HFFc6 (cell line): ENCODE data around the gene EPB41. TPM values are rescaled to one million over a fixed set of nuclear protein-coding genes. Genes with fewer than 3 reads are reported as not detected.
"Not testable (repeated sequence)": the region's sequence is repeated elsewhere in the genome, so short reads cannot be mapped to it uniquely, and the experiment has no call there.

ENCODE experiments used
- DNase-seq: peaks from one replicate; pipeline ENCODE4 v3.0.0-alpha.2; 2018
- H3K27ac Mint-ChIP-seq: 2 replicates; pipeline ENCODE4 v1.8.0; 2020; ENCODE audit warnings: mild to moderate bottlenecking, mixed read lengths
- H3K27me3 Mint-ChIP-seq: 2 replicates; pipeline ENCODE4 v1.8.0; 2021; ENCODE audit warnings: mild to moderate bottlenecking, moderate library complexity, mixed read lengths; ENCODE audit not compliant: insufficient read depth
- H3K36me3 Mint-ChIP-seq: 2 replicates; pipeline ENCODE4 v1.8.0; 2021; ENCODE audit warnings: low read depth, mixed read lengths
- H3K4me1 Mint-ChIP-seq: 2 replicates; pipeline ENCODE4 v1.8.0; 2020; ENCODE audit warnings: low read depth, mixed read lengths
- H3K4me3 Mint-ChIP-seq: 2 replicates; pipeline ENCODE4 v1.8.0; 2020; ENCODE audit warnings: mild to moderate bottlenecking, moderate library complexity, mixed read lengths
- H3K9me3 Mint-ChIP-seq: 2 replicates; pipeline ENCODE4 v1.8.0; 2020; ENCODE audit warnings: mild to moderate bottlenecking, mixed read lengths
- CTCF ChIP-seq: fragments of 200-600 bp; sonication (generic); IDR thresholded peaks from 2 replicates; pipeline ENCODE4 v1.5.0; 2021; ENCODE audit warnings: antibody characterized with exemption, mild to moderate bottlenecking
- total RNA-seq, 6 experiments: library from RNA; stranded (reverse); fragmentation: NEBNext Ultra II Directional; extraction: Animal tissue kit (Norgen Biotek cat#: 25700); gene quantifications; 2 replicates in 1 of 6; 3 replicates in 5 of 6; pipeline ENCODE4 v1.2.3, GENCODE V29; 2021

Gene EPB41
- total RNA-seq, 6 experiments from 2014 or later, result 2.4 to 8.8 (median 3.4) TPM

- H3K27me3 Mint-ChIP-seq, result no peaks in the 10 kb centered on the region
- H3K4me3 Mint-ChIP-seq, result no peak overlapping the region
- H3K27ac Mint-ChIP-seq, result no peak overlapping the region
- no peak for DNase-seq
- no peaks in the 10 kb centered on the region for H3K36me3 Mint-ChIP-seq
- no peaks in the 10 kb centered on the region for H3K4me1 Mint-ChIP-seq
- H3K9me3 Mint-ChIP-seq, result no peaks in the 10 kb centered on the region
- TF ChIP-seq CTCF, result no peak
These were observed 149.7 kb downstream of the EPB41 start for GRCh38 chr1:29064064-29064463.

GRCh38 chr1:29077155-29077554, 162.8 kb downstream of the EPB41 start:
- Mint-ChIP-seq H3K4me3 (no peak overlapping the region), H3K27me3 (peaks cover 4% of the 10 kb centered on the region; the same call in 1 of the 2 replicates), H3K4me1 (no peaks in the 10 kb centered on the region), H3K27ac (no peak overlapping the region), H3K36me3 (no peaks in the 10 kb centered on the region), H3K9me3 (no peaks in the 10 kb centered on the region)
- no peak for TF ChIP-seq CTCF
- DNase-seq, result no peak

- not testable (repeated sequence) for H3K4me3 Mint-ChIP-seq, H3K27ac Mint-ChIP-seq, DNase-seq, H3K36me3 Mint-ChIP-seq, H3K4me1 Mint-ChIP-seq, H3K27me3 Mint-ChIP-seq, H3K9me3 Mint-ChIP-seq
These were observed 165.7 kb downstream of the EPB41 start for GRCh38 chr1:29079916-29080629.

- Mint-ChIP-seq H3K4me1 (no peaks in the 10 kb centered on the region), H3K4me3 (no peak overlapping the region)
These were observed 166.8 kb downstream of the EPB41 start for GRCh38 chr1:29081201-29081600.

GRCh38 chr1:29082519-29082918, 168.2 kb downstream of the EPB41 start:
- Mint-ChIP-seq H3K36me3 (no peaks in the 10 kb centered on the region), H3K27me3 (peaks cover 2% of the 10 kb centered on the region; the same call in 1 of the 2 replicates), H3K4me1 (no peaks in the 10 kb centered on the region), H3K9me3 (no peaks in the 10 kb centered on the region), H3K4me3 (no peak overlapping the region), H3K27ac (no peak overlapping the region)
- TF ChIP-seq CTCF, result no peak
- no peak for DNase-seq

More at GRCh38 chr1:29081201-29081600, 166.8 kb downstream of the EPB41 start:
- no peak for TF ChIP-seq CTCF
- no peak for DNase-seq
- H3K36me3 Mint-ChIP-seq, result no peaks in the 10 kb centered on the region
- no peaks in the 10 kb centered on the region for H3K9me3 Mint-ChIP-seq
- no peak overlapping the region for H3K27ac Mint-ChIP-seq
- peaks cover 2% of the 10 kb centered on the region; the same call in 1 of the 2 replicates for H3K27me3 Mint-ChIP-seq

- Mint-ChIP-seq H3K36me3 (no peaks in the 10 kb centered on the region), H3K4me3 (no peak overlapping the region), H3K4me1 (no peaks in the 10 kb centered on the region), H3K9me3 (no peaks in the 10 kb centered on the region), H3K27me3 (peaks cover 2% of the 10 kb centered on the region; the same call in 1 of the 2 replicates), H3K27ac (no peak overlapping the region)
- no peak for DNase-seq
- TF ChIP-seq CTCF, result no peak
These were observed 169.2 kb downstream of the EPB41 start for GRCh38 chr1:29083317-29084195.
